Measurements from ENCODE around the gene TPT1. TPM values are rescaled to one million over a fixed set of nuclear protein-coding genes. Genes with fewer than 3 reads are reported as not detected.

TPT1 gene
- total RNA-seq, 1 experiment from 2014 or later, result 1,963 TPM

GRCh38 chr13:45364876-45365557 is 24.0 kb upstream of the TPT1 start:
- Histone ChIP-seq H3K27me3 (replicated peaks; ENCODE audit: insufficient read depth, low read depth, low read length, poor library complexity) (no peaks in the 10 kb centered on the region), H3K4me3 (ENCODE audit: low read depth, low read length, poor library complexity, severe bottlenecking) (no peak overlapping the region), H3K36me3 (ENCODE audit: insufficient read depth, low read length, poor library complexity, severe bottlenecking) (no peaks in the 10 kb centered on the region), H3K4me1 (ENCODE audit: insufficient read depth, low read length, poor library complexity, severe bottlenecking) (peaks cover 3% of the 10 kb centered on the region), H3K27ac (ENCODE audit: low read depth, low read length, poor library complexity, severe bottlenecking) (no peak overlapping the region), H3K9me3 (ENCODE audit: low read depth, low read length, poor library complexity, severe bottlenecking) (peaks cover 5% of the 10 kb centered on the region)
- no TSS peak for BruUV-seq (replicated peaks)
- intact Hi-C loops (cut with micrococcal nuclease; ENCODE audit: unreplicated experiment), result no loop called here
- no peak for DNase-seq (ENCODE audit: low spot score)
- ChIA-PET POLR2A (ENCODE audit: low non-redundant PET) (no interaction called here), CTCF (no interaction called here)
- TF ChIP-seq EZH2 (IDR thresholded peaks at IDR 0.05; ENCODE audit: borderline replicate concordance, low read depth, low read length, poor library complexity, severe bottlenecking) (no peak), CTCF (conservative IDR thresholded peaks at IDR 0.05; ENCODE audit: low read depth, low read length) (no peak)

- no peak overlapping the region for H3K27ac ChIP-seq (ENCODE audit: low read depth, low read length, poor library complexity, severe bottlenecking)
- no TSS peak for BruUV-seq (replicated peaks)
- CTCF ChIA-PET, result no interaction called here
- H3K9me3 ChIP-seq (ENCODE audit: low read depth, low read length, poor library complexity, severe bottlenecking), result peaks cover 5% of the 10 kb centered on the region
- POLR2A ChIA-PET (ENCODE audit: low non-redundant PET), result no interaction called here
- intact Hi-C loops (cut with micrococcal nuclease; ENCODE audit: unreplicated experiment), result no loop called here
- peaks cover 3% of the 10 kb centered on the region for H3K4me1 ChIP-seq (ENCODE audit: insufficient read depth, low read length, poor library complexity, severe bottlenecking)
- TF ChIP-seq CTCF (conservative IDR thresholded peaks at IDR 0.05; ENCODE audit: low read depth, low read length) (no peak), EZH2 (IDR thresholded peaks at IDR 0.05; ENCODE audit: borderline replicate concordance, low read depth, low read length, poor library complexity, severe bottlenecking) (no peak)
- no peak overlapping the region for H3K4me3 ChIP-seq (ENCODE audit: low read depth, low read length, poor library complexity, severe bottlenecking)
- H3K36me3 ChIP-seq (ENCODE audit: insufficient read depth, low read length, poor library complexity, severe bottlenecking), result no peaks in the 10 kb centered on the region
- H3K27me3 ChIP-seq (replicated peaks; ENCODE audit: insufficient read depth, low read depth, low read length, poor library complexity), result no peaks in the 10 kb centered on the region
- DNase-seq (ENCODE audit: low spot score), result no peak
Measured at GRCh38 chr13:45362939-45363338, 22.0 kb upstream of the TPT1 start.

GRCh38 chr13:45361596-45362206 is 20.7 kb upstream of the TPT1 start:
- ChIA-PET POLR2A (ENCODE audit: low non-redundant PET) (interaction anchor here (0.6 kb wide), 1 partner anchor 16 kb away, joined by 3 read pairs; no protein-coding TSS in a partner anchor), CTCF (no interaction called here)
- H3K36me3 ChIP-seq (ENCODE audit: insufficient read depth, low read length, poor library complexity, severe bottlenecking), result no peaks in the 10 kb centered on the region
- intact Hi-C loops (cut with micrococcal nuclease; ENCODE audit: unreplicated experiment), result no loop called here
- no peak for DNase-seq (ENCODE audit: low spot score)
- no peak overlapping the region for H3K27ac ChIP-seq (ENCODE audit: low read depth, low read length, poor library complexity, severe bottlenecking)
- no peaks in the 10 kb centered on the region for H3K4me1 ChIP-seq (ENCODE audit: insufficient read depth, low read length, poor library complexity, severe bottlenecking)
- H3K27me3 ChIP-seq (replicated peaks; ENCODE audit: insufficient read depth, low read depth, low read length, poor library complexity), result no peaks in the 10 kb centered on the region
- no TSS peak for BruUV-seq (replicated peaks)
- TF ChIP-seq CTCF (conservative IDR thresholded peaks at IDR 0.05; ENCODE audit: low read depth, low read length) (no peak), EZH2 (IDR thresholded peaks at IDR 0.05; ENCODE audit: borderline replicate concordance, low read depth, low read length, poor library complexity, severe bottlenecking) (no peak)
- no peak overlapping the region for H3K4me3 ChIP-seq (ENCODE audit: low read depth, low read length, poor library complexity, severe bottlenecking)
- H3K9me3 ChIP-seq (ENCODE audit: low read depth, low read length, poor library complexity, severe bottlenecking), result peaks cover 5% of the 10 kb centered on the region
